ENCODE results near the gene SSX2IP. TPM values are rescaled to one million over a fixed set of nuclear protein-coding genes. Genes with fewer than 3 reads are reported as not detected.

The SSX2IP gene
- total RNA-seq, 1 donor from 2014 or later: 2.3 TPM

DNA sequence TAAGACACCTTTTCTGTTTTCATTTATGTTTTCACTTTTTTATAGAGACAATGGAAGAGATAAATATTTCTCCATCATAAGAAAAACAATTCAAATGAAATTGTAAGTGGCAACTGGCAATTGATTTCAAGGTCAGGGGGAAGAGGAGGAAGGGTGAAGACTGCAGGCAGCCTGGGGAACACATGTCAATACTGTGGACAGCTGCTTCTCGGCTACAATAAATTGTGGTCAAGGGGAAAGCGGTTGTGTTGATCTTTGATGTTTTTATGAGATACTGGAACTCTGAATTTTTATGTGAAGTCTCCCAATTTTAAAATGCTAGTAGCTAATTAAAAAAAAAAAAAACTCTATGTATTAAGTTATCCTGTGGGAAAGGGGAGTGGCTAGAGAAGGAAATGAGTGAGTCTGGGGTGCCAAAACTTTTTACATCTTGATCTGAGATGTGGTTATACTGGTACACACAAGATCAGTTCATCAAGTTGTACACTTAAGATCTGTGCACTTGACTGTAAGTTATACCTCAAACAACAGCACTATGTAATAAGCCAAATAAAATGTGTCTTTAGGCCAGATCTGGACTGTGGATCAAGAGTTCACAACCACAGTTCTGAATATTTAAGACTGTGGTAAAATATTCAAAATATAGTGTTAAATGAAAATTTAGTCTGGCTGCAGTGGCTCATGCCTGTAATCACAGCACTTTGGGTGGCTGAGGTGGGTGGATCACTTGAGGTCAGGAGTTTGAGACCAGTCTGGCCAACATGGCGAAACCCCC lies 18.0 kb downstream of the SSX2IP start:
- TF ChIP-seq, protein P1, sequence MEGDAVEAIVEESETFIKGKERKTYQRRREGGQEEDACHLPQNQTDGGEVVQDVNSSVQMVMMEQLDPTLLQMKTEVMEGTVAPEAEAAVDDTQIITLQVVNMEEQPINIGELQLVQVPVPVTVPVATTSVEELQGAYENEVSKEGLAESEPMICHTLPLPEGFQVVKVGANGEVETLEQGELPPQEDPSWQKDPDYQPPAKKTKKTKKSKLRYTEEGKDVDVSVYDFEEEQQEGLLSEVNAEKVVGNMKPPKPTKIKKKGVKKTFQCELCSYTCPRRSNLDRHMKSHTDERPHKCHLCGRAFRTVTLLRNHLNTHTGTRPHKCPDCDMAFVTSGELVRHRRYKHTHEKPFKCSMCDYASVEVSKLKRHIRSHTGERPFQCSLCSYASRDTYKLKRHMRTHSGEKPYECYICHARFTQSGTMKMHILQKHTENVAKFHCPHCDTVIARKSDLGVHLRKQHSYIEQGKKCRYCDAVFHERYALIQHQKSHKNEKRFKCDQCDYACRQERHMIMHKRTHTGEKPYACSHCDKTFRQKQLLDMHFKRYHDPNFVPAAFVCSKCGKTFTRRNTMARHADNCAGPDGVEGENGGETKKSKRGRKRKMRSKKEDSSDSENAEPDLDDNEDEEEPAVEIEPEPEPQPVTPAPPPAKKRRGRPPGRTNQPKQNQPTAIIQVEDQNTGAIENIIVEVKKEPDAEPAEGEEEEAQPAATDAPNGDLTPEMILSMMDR (IDR thresholded peaks at IDR 0.05): no peak
- no peak overlapping the region for H3K27ac ChIP-seq
- intact Hi-C loops (cut with DNase I): no loop called here

GRCh38 chr1:84669831-84670230 lies 20.4 kb downstream of the SSX2IP start:
- intact Hi-C loops (cut with DNase I): no loop called here
- no peak for DNase-seq (ENCODE audit: low spot score in 2 of 2)
- TF ChIP-seq, protein P1 (IDR thresholded peaks at IDR 0.05): no peak
- H3K27me3 ChIP-seq: no peaks in the 10 kb centered on the region
- H3K36me3 ChIP-seq: no peaks in the 10 kb centered on the region
- H3K9me3 ChIP-seq: no peaks in the 10 kb centered on the region
- no peaks in the 10 kb centered on the region for H3K4me1 ChIP-seq
- no peak overlapping the region for H3K4me3 ChIP-seq
- H3K27ac ChIP-seq: no peak overlapping the region

More for the DNA sequence above, 18.0 kb downstream of the SSX2IP start:
- Histone ChIP-seq H3K36me3 (no peaks in the 10 kb centered on the region), H3K27me3 (no peaks in the 10 kb centered on the region), H3K4me3 (no peak overlapping the region), H3K4me1 (no peaks in the 10 kb centered on the region), H3K9me3 (no peaks in the 10 kb centered on the region)
- no peak for DNase-seq (ENCODE audit: low spot score in 2 of 2)

GRCh38 chr1:84668185-84668584 lies 22.1 kb downstream of the SSX2IP start:
- intact Hi-C loops (cut with DNase I): loop anchor here (1.0 kb wide), 1 partner anchor 85 kb away; no protein-coding TSS in a partner anchor
- H3K4me3 ChIP-seq: no peak overlapping the region
- H3K36me3 ChIP-seq: no peaks in the 10 kb centered on the region
- H3K4me1 ChIP-seq: no peaks in the 10 kb centered on the region
- TF ChIP-seq, protein P1 (IDR thresholded peaks at IDR 0.05): peak; percentile 28 to 48 (median 33)
- H3K27me3 ChIP-seq: no peaks in the 10 kb centered on the region
- no peak overlapping the region for H3K27ac ChIP-seq
- H3K9me3 ChIP-seq: no peaks in the 10 kb centered on the region
- no peak for DNase-seq (ENCODE audit: low spot score in 2 of 2)

- TF ChIP-seq, protein P1 (IDR thresholded peaks at IDR 0.05): no peak
- no peak overlapping the region for H3K4me3 ChIP-seq
- intact Hi-C loops (cut with DNase I): no loop called here
- no peak overlapping the region for H3K27ac ChIP-seq
- H3K27me3 ChIP-seq: no peaks in the 10 kb centered on the region
- no peak for DNase-seq (ENCODE audit: low spot score in 2 of 2)
- no peaks in the 10 kb centered on the region for H3K4me1 ChIP-seq
- no peaks in the 10 kb centered on the region for H3K9me3 ChIP-seq
- peaks cover 0 to 8% of the 10 kb centered on the region in 2 donors for H3K36me3 ChIP-seq
Observed at GRCh38 chr1:84665703-84666317, 24.5 kb downstream of the SSX2IP start.

DNA sequence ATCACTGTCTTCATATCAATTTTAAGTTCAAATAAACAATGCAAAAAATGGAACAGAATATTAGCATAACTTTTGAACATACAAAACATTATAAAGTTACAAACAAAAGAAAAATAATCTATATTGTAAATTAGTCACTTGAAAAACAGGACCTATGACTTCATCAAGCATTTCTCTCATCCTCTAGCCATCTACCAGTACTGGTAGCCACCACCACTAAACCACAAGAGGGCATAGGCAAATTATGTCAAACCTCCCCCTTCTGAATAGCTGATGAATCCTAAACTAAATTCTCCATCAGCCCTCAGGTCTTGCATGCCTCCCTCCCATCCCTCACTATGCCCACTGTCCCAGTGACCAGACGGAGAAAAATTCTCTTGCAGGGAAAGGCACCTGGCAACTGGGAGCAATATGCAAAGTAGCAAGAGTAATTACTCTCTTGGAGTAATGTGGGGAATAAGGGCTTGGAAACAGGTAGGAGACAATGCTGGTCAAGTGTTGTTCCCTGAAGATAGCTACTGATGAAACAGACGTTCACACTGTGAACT lies 37.1 kb downstream of the SSX2IP start:
- DNase-seq (ENCODE audit: low spot score in 2 of 2): no peak
- Histone ChIP-seq H3K9me3 (no peaks in the 10 kb centered on the region), H3K36me3 (peaks cover 33 to 38% of the 10 kb centered on the region in 2 donors), H3K27me3 (no peaks in the 10 kb centered on the region), H3K4me1 (no peaks in the 10 kb centered on the region), H3K4me3 (no peak overlapping the region), H3K27ac (no peak overlapping the region)
- TF ChIP-seq, protein P1 (IDR thresholded peaks at IDR 0.05): no peak
- intact Hi-C loops (cut with DNase I): no loop called here
